PC-3 (cell line): ENCODE data around the gene COPRS. TPM values are rescaled to one million over a fixed set of nuclear protein-coding genes. Genes with fewer than 3 reads are reported as not detected.
A peak's percentile ranks its signal among the peaks of the same experiment; 100 is the strongest.

Source experiments
- ATAC-seq: fragments of 200-7000 bp; cut with Tn5 transposase; 2 replicates; pipeline ENCODE4 v1.9.1; 2020; ENCODE audit warnings: mild to moderate bottlenecking, moderate library complexity
- BruUV-seq: library from RNA; stranded (reverse); fragments of 400-500 nt; replicated peaks from 2 replicates; lab custom pipeline; 2021; lab: Mats Ljungman, UMichigan
- CTCF ChIA-PET: fragments of 300-600 bp; sonication (Branson Sonifier 250); formaldehyde crosslinking; loops from one replicate; lab custom pipeline; 2022; ENCODE audit warnings: antibody characterized with exemption; lab: Charles Lee
- POLR2A ChIA-PET: fragments of 300-600 bp; sonication (Branson Sonifier 250); formaldehyde crosslinking; loops from one replicate; lab custom pipeline; 2022; ENCODE audit warnings: antibody characterized with exemption; ENCODE audit not compliant: unreplicated experiment; lab: Charles Lee
- DNase-seq: peaks from one replicate; pipeline ENCODE4 v3.0.0-alpha.2; 2015
- H2AFZ ChIP-seq: fragments of 300-600 bp; sonication (generic); 2 replicates; pipeline ENCODE4 v1.6.0; 2016; ENCODE audit warnings: antibody characterized with exemption, low read length
- H3F3A ChIP-seq: fragments of 300-600 bp; sonication (generic); one replicate; pipeline ENCODE4 v1.6.0; 2017; ENCODE audit warnings: antibody characterized with exemption, low read length, control low read depth, mild to moderate bottlenecking; ENCODE audit not compliant: unreplicated experiment
- H3K27ac ChIP-seq: fragments of 300-600 bp; sonication (generic); 2 replicates; pipeline ENCODE4 v1.5.1; 2016; ENCODE audit warnings: mild to moderate bottlenecking, low read length
- H3K27me3 ChIP-seq: fragments of 300-600 bp; sonication (generic); 2 replicates; pipeline ENCODE4 v1.6.1; 2016; ENCODE audit warnings: low read length, mixed read lengths
- H3K36me3 ChIP-seq: fragments of 300-600 bp; sonication (generic); 2 replicates; pipeline ENCODE4 v1.6.1; 2016; ENCODE audit warnings: low read depth, mixed run types, low read length, mixed read lengths
- H3K4me1 ChIP-seq: fragments of 300-600 bp; sonication (generic); 2 replicates; pipeline ENCODE4 v1.5.1; 2016; ENCODE audit warnings: low read length; ENCODE audit not compliant: insufficient read depth
- H3K4me2 ChIP-seq: fragments of 300-600 bp; sonication (generic); 2 replicates; pipeline ENCODE4 v1.6.0; 2016; ENCODE audit warnings: low read length
- H3K4me3 ChIP-seq: fragments of 300-600 bp; sonication (generic); 2 replicates; pipeline ENCODE4 v1.5.1; 2016; ENCODE audit warnings: mild to moderate bottlenecking, low read length, mixed read lengths
- H3K79me2 ChIP-seq: fragments of 300-600 bp; sonication (generic); 2 replicates; pipeline ENCODE4 v1.6.1; 2017; ENCODE audit warnings: low read length, mixed read lengths
- H3K9ac ChIP-seq: fragments of 300-600 bp; sonication (generic); 2 replicates; pipeline ENCODE4 v1.6.0; 2016; ENCODE audit warnings: mild to moderate bottlenecking, low read length
- H3K9me2 ChIP-seq: fragments of 300-600 bp; sonication (generic); replicated peaks from 2 replicates; pipeline ENCODE4 v1.6.1; 2016; ENCODE audit warnings: mixed run types, low read length, mixed read lengths
- H3K9me3 ChIP-seq: fragments of 300-600 bp; sonication (generic); 2 replicates; pipeline ENCODE4 v1.6.1; 2016; ENCODE audit warnings: low read length, mixed read lengths
- H4K20me1 ChIP-seq: fragments of 300-600 bp; sonication (generic); 2 replicates; pipeline ENCODE4 v1.6.1; 2016; ENCODE audit warnings: low read length, mixed read lengths
- EZH2 ChIP-seq: fragments of 300-600 bp; sonication (generic); IDR thresholded peaks from one replicate; pipeline ENCODE4 v1.6.1; 2017; ENCODE audit warnings: antibody characterized with exemption, mild to moderate bottlenecking, low read length; ENCODE audit not compliant: unreplicated experiment
- EZH2phosphoT487 ChIP-seq: fragments of 300-600 bp; sonication (generic); IDR thresholded peaks from 2 replicates; pipeline ENCODE4 v1.6.1; 2018; ENCODE audit warnings: mild to moderate bottlenecking, antibody characterized with exemption, low read length, borderline replicate concordance
- intact Hi-C: fragments of 100-400 bp; cut with micrococcal nuclease; formaldehyde crosslinking; loops from 2 replicates; pipeline ENCODE4 v1.9.0; 2023
- total RNA-seq: library from RNA; depleted of rRNA; stranded (reverse); fragments of >200 nt; gene quantifications from 2 replicates; pipeline ENCODE4 v1.2.3, GENCODE V29; 2014
- TF ChIP-seq, protein P1 (sequence below): fragments of 300-600 bp; sonication (generic); conservative IDR thresholded peaks from 2 replicates; pipeline ENCODE4 v1.5.1; 2017; ENCODE audit warnings: antibody characterized with exemption, low read depth, mild to moderate bottlenecking, low read length

Gene COPRS
- total RNA-seq, 1 experiment from 2014 or later = 79.0 TPM

DNA sequence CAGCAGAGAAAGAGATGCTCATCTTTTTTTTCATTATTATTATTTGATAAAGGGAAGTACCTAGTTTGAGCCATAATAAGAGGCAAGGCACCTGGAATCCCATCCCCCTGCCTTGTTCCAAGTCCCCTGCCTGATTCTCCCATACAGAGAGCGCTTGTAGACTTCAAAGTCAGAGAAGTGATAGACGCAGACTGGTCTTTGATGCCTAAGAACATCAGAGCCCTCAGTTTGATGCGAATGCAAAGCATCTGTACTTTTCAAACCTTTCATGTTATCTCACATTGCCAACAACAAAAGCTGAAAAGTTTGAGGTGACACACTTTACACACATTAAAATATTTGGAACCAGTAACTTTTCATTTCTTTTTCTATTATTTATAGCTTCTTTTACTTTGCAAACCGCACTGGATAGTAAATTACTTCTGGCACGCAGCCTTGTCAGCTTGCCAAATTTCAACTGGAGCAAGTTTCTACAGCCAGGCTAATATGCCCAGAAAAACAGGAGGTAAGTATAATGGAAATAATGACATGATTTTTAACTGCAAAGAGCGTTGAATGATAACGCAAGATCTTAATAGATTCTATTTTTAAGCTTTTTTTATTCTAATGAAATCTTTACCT, 48.4 kb upstream of the COPRS start:
- no peak overlapping the region for H2AFZ ChIP-seq
- no peaks in the 10 kb centered on the region for H3K79me2 ChIP-seq
- no peak overlapping the region for H3K4me3 ChIP-seq
- no peak overlapping the region for H3K9ac ChIP-seq
- H3K9me2 ChIP-seq = no peaks in the 10 kb centered on the region
- POLR2A ChIA-PET = no interaction called here
- no TSS peak for BruUV-seq
- no peaks in the 10 kb centered on the region for H4K20me1 ChIP-seq
- H3K9me3 ChIP-seq = no peaks in the 10 kb centered on the region
- H3K4me1 ChIP-seq = peaks cover 4% of the 10 kb centered on the region; the same call in 1 of the 2 replicates
- no peaks in the 10 kb centered on the region for H3K36me3 ChIP-seq
- DNase-seq (peak; percentile 28), ATAC-seq (no peak)
- intact Hi-C loops = no loop called here
- CTCF ChIA-PET = no interaction called here
- H3K27ac ChIP-seq = no peak overlapping the region
- no peaks in the 10 kb centered on the region for H3K27me3 ChIP-seq
- no peaks in the 10 kb centered on the region for H3F3A ChIP-seq
- peak overlapping the region; percentile 10; the same call in 1 of the 2 replicates for H3K4me2 ChIP-seq
- TF ChIP-seq EZH2 = no peak
- TF ChIP-seq, protein P1, sequence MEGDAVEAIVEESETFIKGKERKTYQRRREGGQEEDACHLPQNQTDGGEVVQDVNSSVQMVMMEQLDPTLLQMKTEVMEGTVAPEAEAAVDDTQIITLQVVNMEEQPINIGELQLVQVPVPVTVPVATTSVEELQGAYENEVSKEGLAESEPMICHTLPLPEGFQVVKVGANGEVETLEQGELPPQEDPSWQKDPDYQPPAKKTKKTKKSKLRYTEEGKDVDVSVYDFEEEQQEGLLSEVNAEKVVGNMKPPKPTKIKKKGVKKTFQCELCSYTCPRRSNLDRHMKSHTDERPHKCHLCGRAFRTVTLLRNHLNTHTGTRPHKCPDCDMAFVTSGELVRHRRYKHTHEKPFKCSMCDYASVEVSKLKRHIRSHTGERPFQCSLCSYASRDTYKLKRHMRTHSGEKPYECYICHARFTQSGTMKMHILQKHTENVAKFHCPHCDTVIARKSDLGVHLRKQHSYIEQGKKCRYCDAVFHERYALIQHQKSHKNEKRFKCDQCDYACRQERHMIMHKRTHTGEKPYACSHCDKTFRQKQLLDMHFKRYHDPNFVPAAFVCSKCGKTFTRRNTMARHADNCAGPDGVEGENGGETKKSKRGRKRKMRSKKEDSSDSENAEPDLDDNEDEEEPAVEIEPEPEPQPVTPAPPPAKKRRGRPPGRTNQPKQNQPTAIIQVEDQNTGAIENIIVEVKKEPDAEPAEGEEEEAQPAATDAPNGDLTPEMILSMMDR = no peak
- no peak for TF ChIP-seq EZH2phosphoT487

DNA sequence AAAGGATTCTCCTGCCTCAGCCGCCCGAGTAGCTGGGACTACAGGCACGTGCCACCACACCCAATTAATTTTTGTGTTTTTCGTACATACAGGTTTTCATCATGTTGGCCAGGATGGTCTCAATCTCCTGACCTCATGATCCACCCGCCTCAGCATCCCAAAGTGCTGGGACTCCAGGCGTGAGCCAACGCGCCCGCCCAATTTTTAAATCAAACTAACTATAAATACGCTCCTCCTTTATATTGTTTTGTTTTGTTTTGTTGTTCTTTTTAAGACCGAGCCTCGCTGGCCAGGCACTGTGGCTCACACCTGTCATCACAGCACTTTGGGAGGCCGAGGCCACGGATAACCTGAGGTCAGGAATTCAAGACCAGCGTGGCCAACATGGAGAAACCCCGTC, 44.4 kb upstream of the COPRS start:
- Histone ChIP-seq H3K36me3 (peaks cover 7% of the 10 kb centered on the region; the same call in 1 of the 2 replicates), H3K9me3 (no peaks in the 10 kb centered on the region), H4K20me1 (no peaks in the 10 kb centered on the region), H3F3A (no peaks in the 10 kb centered on the region), H3K79me2 (peaks cover 22% of the 10 kb centered on the region), H3K4me3 (no peak overlapping the region), H3K27me3 (no peaks in the 10 kb centered on the region), H2AFZ (no peak overlapping the region), H3K4me2 (no peak overlapping the region), H3K9ac (no peak overlapping the region), H3K4me1 (peaks cover 4% of the 10 kb centered on the region; the same call in 1 of the 2 replicates), H3K9me2 (no peaks in the 10 kb centered on the region), H3K27ac (no peak overlapping the region)
- TF ChIP-seq EZH2phosphoT487 = no peak
- POLR2A ChIA-PET = no interaction called here
- BruUV-seq = no TSS peak
- CTCF ChIA-PET = no interaction called here
- intact Hi-C loops = no loop called here
- DNase-seq = no peak
- ATAC-seq = no peak

DNA sequence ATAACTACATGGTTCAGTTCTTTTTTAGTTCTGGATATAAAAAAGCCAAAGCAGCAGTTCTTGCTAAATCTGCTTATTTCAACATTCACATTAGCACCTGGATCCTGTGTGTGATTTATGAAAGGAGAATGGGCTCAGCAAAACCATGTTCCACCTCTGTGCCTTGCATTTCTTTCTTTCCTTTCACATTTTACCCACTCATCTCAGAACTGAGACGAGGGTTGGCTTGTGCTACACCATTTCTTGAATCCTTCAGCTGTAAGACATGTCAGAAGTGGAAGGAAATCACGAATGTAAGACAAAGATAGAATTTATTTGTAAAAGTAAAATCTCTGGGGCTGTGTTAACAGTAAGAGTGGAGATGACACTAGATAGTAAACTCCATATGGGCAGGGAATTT, 43.6 kb upstream of the COPRS start:
- no TSS peak for BruUV-seq
- H3K27me3 ChIP-seq = no peaks in the 10 kb centered on the region

More for the DNA sequence above, 43.6 kb upstream of the COPRS start:
- peak overlapping the region; percentile 48 for H2AFZ ChIP-seq
- no peak overlapping the region for H3K9ac ChIP-seq
- intact Hi-C loops = no loop called here
- CTCF ChIA-PET = interaction anchor here (1.8 kb wide), 1 partner anchor 10 kb away, joined by 17 read pairs; no protein-coding TSS in a partner anchor
- H3K79me2 ChIP-seq = peaks cover 26% of the 10 kb centered on the region
- TF ChIP-seq, protein P1 = no peak
- TF ChIP-seq EZH2phosphoT487 = no peak
- no peak for TF ChIP-seq EZH2
- H3F3A ChIP-seq = no peaks in the 10 kb centered on the region
- no peak for DNase-seq
- no peak overlapping the region for H3K4me3 ChIP-seq
- H4K20me1 ChIP-seq = no peaks in the 10 kb centered on the region
- peaks cover under 1% of the 10 kb centered on the region; the same call in 1 of the 2 replicates for H3K4me1 ChIP-seq
- no peak overlapping the region for H3K27ac ChIP-seq
- no peaks in the 10 kb centered on the region for H3K9me2 ChIP-seq
- no peak for ATAC-seq
- H3K9me3 ChIP-seq = no peaks in the 10 kb centered on the region
- POLR2A ChIA-PET = no interaction called here
- H3K36me3 ChIP-seq = peaks cover 7% of the 10 kb centered on the region; the same call in 1 of the 2 replicates
- H3K4me2 ChIP-seq = no peak overlapping the region
